Activated T-helper 1 cell treated with Interleukin-2 at 50 U/mL for 16 hours (primary cell): ENCODE results near the gene E2F6.

Experiments used
- DNase-seq: peaks from one replicate; pipeline ENCODE4 v3.0.0-alpha.2; 2020; ENCODE audit warnings: low read depth

E2F6 gene

GRCh38 chr2:11457935-11458334, 8.0 kb downstream of the E2F6 start:
- no peak for DNase-seq

GRCh38 chr2:11456251-11456650, 9.7 kb downstream of the E2F6 start:
- no peak for DNase-seq

- DNase-seq = no peak
These were observed 11.1 kb downstream of the E2F6 start for GRCh38 chr2:11454824-11455223.

GRCh38 chr2:11450791-11451190, 15.2 kb downstream of the E2F6 start:
- no peak for DNase-seq

GRCh38 chr2:11446733-11447248, 19.2 kb downstream of the E2F6 start:
- peak; percentile 13 for DNase-seq

- DNase-seq = no peak
These were observed 21.2 kb downstream of the E2F6 start for GRCh38 chr2:11444737-11445136.

GRCh38 chr2:11438555-11439080, 27.3 kb downstream of the E2F6 start:
- no peak for DNase-seq

GRCh38 chr2:11437602-11438001, 28.4 kb downstream of the E2F6 start:
- no peak for DNase-seq

- no peak for DNase-seq
These were observed 30.9 kb downstream of the E2F6 start for GRCh38 chr2:11435036-11435435.

GRCh38 chr2:11434443-11434842, 31.5 kb downstream of the E2F6 start:
- DNase-seq = no peak

- DNase-seq = no peak
These were observed 32.1 kb downstream of the E2F6 start for GRCh38 chr2:11433822-11434221.

- no peak for DNase-seq
These were observed 35.2 kb downstream of the E2F6 start for GRCh38 chr2:11430729-11431128.

- DNase-seq = no peak
These were observed 38.7 kb downstream of the E2F6 start for GRCh38 chr2:11427224-11427623.

- no peak for DNase-seq
These were observed 43.0 kb downstream of the E2F6 start for GRCh38 chr2:11422901-11423435.

- no peak for DNase-seq
These were observed 43.5 kb downstream of the E2F6 start for GRCh38 chr2:11422491-11422865.

GRCh38 chr2:11421863-11422490, 44.0 kb downstream of the E2F6 start:
- DNase-seq = no peak

GRCh38 chr2:11420671-11421070, 45.3 kb downstream of the E2F6 start:
- DNase-seq = no peak

- DNase-seq = no peak
These were observed 45.8 kb downstream of the E2F6 start for GRCh38 chr2:11420190-11420589.

GRCh38 chr2:11419781-11420180, 46.2 kb downstream of the E2F6 start:
- no peak for DNase-seq

GRCh38 chr2:11417946-11418585, 47.9 kb downstream of the E2F6 start:
- no peak for DNase-seq

- DNase-seq = no peak
These were observed 49.0 kb downstream of the E2F6 start for GRCh38 chr2:11416931-11417330.

- no peak for DNase-seq
These were observed 49.8 kb downstream of the E2F6 start for GRCh38 chr2:11416186-11416585.

- no peak for DNase-seq
These were observed 51.4 kb downstream of the E2F6 start for GRCh38 chr2:11414372-11415124.
